ENCODE data around the gene BORCS6. TPM values are rescaled to one million over a fixed set of nuclear protein-coding genes. Genes with fewer than 3 reads are reported as not detected.

Gene BORCS6
- total and polyA plus RNA-seq, 2 of the 13 experiments (the other 11 are each of a cell fraction or from before 2014, with no cell fraction given), result 2.0 to 5.1 TPM

- TF ChIP-seq ZFX (CRISPR knock-in tag; IDR thresholded peaks at IDR 0.05; ENCODE audit: low read depth) (no peak), CHD4 (IDR thresholded peaks at IDR 0.05; ENCODE audit: borderline replicate concordance, low read length) (no peak), ZNF782 (CRISPR knock-in tag; IDR thresholded peaks at IDR 0.05; ENCODE audit: borderline replicate concordance) (no peak), HIC2 (CRISPR knock-in tag; IDR thresholded peaks at IDR 0.05; ENCODE audit: low read depth) (peak; percentile 3; the same call in 1 of the 2 replicates), ZNF550 (CRISPR knock-in tag; IDR thresholded peaks at IDR 0.05; ENCODE audit: borderline replicate concordance) (peak; percentile 82; the same call in 1 of the 2 replicates), ZNF772 (CRISPR knock-in tag; IDR thresholded peaks at IDR 0.05) (peak; percentile 76), ZBTB49 (CRISPR knock-in tag; IDR thresholded peaks at IDR 0.05; ENCODE audit: borderline replicate concordance) (no peak), SAP130 (CRISPR knock-in tag; IDR thresholded peaks at IDR 0.05; ENCODE audit: low read depth) (peak; percentile 72; the same call in 1 of the 2 replicates), PCBP2 (optimal IDR thresholded peaks at IDR 0.05; ENCODE audit: low read depth, low read length, poor library complexity, severe bottlenecking) (no peak), ZNF180 (CRISPR knock-in tag; IDR thresholded peaks at IDR 0.05; ENCODE audit: borderline replicate concordance, low read depth) (no peak; the same call in 1 of the 2 replicates)
- TF ChIP-seq, protein P1, sequence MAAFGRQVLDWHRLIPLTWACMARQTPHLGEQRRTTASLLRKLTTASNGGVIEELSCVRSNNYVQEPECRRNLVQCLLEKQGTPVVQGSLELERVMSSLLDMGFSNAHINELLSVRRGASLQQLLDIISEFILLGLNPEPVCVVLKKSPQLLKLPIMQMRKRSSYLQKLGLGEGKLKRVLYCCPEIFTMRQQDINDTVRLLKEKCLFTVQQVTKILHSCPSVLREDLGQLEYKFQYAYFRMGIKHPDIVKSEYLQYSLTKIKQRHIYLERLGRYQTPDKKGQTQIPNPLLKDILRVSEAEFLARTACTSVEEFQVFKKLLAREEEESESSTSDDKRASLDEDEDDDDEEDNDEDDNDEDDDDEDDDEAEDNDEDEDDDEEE (CRISPR knock-in tag; IDR thresholded peaks at IDR 0.05), result peak; percentile 82; the same call in 1 of the 2 replicates
- TF ChIP-seq, protein P2, sequence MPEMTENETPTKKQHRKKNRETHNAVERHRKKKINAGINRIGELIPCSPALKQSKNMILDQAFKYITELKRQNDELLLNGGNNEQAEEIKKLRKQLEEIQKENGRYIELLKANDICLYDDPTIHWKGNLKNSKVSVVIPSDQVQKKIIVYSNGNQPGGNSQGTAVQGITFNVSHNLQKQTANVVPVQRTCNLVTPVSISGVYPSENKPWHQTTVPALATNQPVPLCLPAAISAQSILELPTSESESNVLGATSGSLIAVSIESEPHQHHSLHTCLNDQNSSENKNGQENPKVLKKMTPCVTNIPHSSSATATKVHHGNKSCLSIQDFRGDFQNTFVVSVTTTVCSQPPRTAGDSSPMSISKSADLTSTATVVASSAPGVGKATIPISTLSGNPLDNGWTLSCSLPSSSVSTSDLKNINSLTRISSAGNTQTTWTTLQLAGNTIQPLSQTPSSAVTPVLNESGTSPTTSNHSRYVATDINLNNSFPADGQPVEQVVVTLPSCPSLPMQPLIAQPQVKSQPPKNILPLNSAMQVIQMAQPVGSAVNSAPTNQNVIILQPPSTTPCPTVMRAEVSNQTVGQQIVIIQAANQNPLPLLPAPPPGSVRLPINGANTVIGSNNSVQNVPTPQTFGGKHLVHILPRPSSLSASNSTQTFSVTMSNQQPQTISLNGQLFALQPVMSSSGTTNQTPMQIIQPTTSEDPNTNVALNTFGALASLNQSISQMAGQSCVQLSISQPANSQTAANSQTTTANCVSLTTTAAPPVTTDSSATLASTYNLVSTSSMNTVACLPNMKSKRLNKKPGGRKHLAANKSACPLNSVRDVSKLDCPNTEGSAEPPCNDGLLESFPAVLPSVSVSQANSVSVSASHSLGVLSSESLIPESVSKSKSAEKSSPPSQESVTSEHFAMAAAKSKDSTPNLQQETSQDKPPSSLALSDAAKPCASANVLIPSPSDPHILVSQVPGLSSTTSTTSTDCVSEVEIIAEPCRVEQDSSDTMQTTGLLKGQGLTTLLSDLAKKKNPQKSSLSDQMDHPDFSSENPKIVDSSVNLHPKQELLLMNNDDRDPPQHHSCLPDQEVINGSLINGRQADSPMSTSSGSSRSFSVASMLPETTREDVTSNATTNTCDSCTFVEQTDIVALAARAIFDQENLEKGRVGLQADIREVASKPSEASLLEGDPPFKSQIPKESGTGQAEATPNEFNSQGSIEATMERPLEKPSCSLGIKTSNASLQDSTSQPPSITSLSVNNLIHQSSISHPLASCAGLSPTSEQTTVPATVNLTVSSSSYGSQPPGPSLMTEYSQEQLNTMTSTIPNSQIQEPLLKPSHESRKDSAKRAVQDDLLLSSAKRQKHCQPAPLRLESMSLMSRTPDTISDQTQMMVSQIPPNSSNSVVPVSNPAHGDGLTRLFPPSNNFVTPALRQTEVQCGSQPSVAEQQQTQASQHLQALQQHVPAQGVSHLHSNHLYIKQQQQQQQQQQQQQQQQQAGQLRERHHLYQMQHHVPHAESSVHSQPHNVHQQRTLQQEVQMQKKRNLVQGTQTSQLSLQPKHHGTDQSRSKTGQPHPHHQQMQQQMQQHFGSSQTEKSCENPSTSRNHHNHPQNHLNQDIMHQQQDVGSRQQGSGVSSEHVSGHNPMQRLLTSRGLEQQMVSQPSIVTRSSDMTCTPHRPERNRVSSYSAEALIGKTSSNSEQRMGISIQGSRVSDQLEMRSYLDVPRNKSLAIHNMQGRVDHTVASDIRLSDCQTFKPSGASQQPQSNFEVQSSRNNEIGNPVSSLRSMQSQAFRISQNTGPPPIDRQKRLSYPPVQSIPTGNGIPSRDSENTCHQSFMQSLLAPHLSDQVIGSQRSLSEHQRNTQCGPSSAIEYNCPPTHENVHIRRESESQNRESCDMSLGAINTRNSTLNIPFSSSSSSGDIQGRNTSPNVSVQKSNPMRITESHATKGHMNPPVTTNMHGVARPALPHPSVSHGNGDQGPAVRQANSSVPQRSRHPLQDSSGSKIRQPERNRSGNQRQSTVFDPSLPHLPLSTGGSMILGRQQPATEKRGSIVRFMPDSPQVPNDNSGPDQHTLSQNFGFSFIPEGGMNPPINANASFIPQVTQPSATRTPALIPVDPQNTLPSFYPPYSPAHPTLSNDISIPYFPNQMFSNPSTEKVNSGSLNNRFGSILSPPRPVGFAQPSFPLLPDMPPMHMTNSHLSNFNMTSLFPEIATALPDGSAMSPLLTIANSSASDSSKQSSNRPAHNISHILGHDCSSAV (CRISPR knock-in tag; IDR thresholded peaks at IDR 0.05; ENCODE audit: borderline replicate concordance), result no peak
These were observed 32.8 kb upstream of the BORCS6 start (continued) for GRCh38 chr17:8222630-8223355.

All from HepG2 (cell line).